Left forelimb (tissue), 1 donor: ENCODE results near the gene ANKMY2.
"Not testable (repeated sequence)": the region's sequence is repeated elsewhere in the genome, so short reads cannot be mapped to it uniquely, and the experiment has no call there.

Source experiments
- DNase-seq: peaks from one replicate; pipeline ENCODE4 v3.0.0-alpha.2; 2018; ENCODE audit warnings: low spot score

ANKMY2 gene

DNA sequence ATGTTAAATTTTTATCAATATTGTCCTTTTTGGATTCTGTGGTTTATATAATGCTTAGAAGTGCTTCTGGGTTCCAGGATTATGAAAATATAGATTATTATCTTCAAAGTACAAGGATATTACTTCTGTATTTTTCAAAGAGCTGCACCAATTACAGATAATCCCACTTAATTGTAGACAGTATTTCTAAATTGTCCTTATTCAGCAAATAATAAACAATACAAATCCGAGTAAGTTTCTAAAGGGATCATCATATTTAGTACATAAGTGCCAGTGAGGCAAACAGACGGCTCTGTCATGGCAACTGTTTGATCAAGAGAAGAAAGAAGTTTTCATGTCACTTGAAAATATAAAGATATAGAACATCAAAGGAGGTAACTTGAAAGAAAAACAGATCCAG is 19.2 kb downstream of the ANKMY2 start:
- no peak for DNase-seq

DNA sequence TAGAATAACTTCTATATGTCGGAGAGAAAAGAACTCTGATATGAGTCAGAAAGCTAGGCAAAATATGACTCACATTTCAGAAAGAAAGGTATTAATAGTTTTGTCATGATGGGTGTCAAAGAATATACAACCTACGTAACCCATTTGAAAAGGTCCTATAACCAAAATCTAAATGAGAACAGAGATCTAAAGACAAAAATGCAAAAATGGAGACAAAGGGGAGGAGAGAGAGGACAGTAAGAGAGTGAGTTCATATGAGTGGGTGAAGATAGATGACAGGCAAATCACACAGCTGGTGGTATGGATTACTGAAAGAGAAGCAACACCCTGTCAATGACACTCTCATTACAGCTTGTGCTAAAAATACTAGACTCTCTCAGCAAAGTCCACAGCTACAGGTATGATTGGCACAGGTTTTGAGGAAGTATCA is 25.6 kb downstream of the ANKMY2 start:
- DNase-seq = no peak

DNA sequence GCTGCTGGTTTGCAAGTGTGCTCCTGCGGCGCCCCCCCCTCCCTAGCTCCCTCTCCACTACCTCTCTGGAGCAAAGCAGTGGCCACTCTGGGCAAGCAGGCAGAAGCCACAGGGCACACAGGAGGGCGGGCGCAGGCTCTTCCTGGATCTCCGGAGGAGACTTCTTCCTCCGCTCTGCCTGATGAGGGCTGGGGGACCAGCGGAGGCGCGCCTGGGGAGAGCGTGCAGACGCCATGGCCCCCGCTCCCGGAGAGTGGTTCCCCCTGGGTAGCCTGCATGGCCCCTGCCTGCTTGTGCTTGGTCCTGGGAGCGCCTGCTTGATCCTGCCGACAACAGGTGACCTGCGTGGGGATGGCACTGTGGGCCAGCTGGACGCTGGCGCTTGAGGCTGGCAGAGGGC is 29.0 kb downstream of the ANKMY2 start:
- no peak for DNase-seq

DNA sequence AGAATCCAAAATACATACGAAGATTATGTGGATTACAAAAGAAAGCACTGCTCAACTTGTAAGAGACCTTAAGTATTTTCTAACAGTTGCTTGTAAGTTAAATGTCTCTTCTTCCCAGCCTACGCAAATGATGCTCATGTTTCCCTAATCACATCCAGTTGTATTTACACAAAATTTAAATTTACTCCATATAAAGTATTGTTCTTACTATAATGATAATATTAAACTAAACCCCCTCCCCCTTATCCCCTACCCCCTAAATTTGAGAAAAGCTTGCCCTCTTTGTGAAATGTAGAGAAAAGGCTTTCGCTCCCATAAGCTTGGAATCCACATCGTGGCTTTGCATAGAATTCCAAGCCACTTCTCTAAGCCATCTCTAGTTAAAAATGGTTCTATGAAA is 29.4 kb downstream of the ANKMY2 start:
- DNase-seq = no peak

DNA sequence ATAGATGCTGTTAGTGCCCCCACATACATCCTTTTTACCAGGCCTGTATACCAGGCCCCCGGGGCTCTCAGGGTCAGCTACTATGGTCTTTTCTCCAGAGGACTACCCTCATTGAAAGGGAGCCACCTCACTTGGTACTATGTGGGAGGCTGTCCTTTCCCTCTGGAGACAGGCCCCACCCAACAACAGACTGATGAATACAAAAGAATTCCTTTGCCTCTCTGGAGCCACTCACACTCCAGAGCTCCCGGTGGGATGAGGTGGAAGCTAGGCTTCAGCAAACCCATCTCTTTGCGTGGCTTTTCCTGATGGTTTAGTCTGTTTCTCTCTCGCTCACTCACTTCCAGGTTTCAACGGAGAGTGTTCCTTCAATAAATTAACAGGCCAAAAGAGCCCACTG is 30.3 kb downstream of the ANKMY2 start:
- no peak for DNase-seq

DNA sequence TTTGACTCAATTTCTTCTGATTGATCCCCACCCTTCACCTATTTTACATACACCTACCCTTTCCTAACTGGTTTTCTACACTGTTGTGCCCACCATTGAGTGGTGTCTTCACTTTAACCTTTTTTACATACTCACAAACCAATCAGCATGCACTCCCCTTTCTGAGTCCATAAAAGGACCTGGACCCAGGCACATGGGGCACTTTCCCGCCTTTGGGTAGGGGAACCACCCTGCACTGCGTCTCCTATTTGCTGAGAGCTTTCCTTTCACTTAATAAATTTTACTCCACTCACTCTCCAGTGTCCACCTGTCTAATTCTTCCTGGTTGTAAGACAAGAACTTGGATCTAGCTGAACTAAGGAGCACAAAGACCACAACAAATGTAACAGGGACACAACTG is 33.8 kb downstream of the ANKMY2 start:
- no peak for DNase-seq

DNA sequence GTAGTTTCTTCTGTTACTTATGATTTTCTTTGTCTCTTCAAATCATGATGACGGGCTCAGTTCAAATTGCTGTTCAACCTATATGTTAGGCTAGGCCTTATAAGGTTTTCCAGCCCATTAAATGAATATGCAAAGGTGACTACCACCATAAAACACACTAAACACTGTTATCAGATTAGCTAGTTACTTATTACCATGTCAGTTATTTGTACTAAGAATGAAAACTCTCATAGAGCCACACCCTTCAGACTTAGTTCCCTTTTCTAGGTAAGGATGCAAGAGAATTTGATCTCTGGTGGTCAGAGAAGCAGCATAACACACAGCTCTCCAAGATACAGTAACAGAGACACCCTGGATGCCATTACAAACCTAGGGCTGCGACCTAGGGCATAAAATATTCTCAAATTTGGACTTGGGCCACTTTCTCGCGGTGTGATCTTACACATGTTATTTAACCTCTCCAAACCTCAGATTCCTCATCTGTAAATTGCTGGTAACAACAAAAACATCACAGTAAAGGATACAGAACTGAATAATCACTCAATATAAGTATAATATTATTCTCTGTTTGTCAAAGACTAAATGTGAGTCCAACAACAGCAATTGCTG is 35.6 kb downstream of the ANKMY2 start:
- no peak for DNase-seq

DNA sequence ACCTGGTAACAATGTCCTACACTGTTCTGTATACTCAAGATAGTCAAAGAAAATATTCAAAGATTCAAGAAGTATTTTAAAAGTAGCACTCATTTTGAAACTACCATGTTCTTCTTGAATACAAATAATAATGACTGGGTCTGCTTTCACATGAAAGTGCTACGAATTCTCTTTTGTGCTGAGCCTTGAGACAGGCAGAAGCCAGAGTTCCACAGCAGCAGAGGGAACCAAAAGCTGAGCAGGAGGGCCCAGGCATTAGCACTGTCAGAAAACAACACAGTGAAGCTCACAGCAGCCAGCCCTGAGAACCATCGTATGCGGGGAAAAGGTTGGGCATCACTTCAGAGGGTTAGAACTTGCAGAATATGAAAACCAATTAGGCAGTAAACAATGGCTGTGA is 38.9 kb downstream of the ANKMY2 start:
- no peak for DNase-seq

DNA sequence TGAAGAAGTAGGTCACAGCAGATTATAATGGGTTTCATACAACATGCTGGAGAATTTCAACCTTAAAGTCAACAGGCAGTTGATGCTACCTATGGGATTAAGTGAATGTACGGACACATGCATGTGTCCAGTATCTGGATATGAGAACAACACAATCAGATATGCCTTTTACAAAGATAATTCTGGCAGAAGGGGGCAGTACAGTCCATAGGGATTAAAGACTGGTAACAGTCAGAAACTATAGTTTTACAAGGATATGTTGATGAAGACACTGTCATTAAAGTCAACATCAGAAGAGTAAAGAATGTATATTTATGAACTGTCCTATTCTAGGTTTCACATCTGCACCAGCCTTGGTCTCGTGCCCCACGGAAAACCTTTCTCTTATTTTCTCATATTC is 41.5 kb downstream of the ANKMY2 start:
- no peak for DNase-seq

DNA sequence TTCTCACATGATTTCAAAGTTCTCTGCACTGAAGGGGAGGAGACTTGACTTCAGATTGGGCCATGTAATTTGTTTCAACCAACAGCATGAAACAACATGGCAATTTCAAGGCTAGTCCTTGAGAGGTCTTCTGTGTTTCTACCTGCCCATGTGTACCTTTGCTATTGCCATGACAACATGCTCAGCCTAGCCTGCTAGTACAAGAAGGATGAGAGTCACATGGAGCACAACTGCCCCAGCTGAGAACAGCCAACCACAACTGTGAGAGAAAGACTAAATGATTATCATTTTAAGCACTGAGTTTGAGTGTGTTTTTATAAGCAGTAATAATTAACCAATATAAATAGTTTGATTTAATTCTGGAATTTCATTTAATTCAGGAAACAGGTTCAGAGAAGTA is 41.9 kb downstream of the ANKMY2 start:
- no peak for DNase-seq

DNA sequence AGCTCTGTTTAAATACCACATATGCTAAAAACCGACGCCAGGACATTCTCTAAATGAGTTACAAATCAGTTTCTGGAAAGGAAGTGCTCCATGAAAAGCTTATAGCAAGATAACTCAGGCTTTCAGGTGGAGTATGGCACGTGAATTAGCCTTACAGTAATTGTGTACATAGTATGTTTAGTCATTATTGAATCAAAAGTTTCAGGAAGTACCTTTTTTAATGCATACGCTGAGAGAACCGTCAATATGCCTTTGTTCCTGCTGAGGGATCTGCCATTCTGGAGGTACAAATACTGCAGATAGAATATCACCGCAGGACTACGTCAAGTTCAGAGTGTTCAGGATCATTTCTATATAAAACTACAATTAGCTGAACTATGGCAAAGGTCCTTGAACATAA is 45.7 kb downstream of the ANKMY2 start:
- DNase-seq = no peak

DNA sequence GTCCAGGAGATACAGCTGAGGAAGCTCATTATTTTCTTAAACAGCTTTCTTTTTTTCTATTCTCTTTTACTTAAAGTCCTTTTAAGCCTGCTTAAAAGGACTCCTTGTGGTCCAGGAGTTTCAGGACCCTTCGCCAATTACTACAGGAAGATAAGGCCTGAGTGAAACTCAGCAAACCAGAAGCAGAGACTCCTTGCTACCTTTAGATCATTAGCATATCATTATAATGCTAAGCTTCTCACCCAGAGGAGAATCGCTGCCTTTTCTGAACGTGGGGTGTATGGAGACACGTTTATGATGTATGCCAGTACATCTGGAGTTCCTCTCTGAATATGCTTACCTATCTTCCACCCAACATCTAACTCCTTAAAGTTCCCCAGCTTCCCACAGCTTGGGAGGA is 47.5 kb downstream of the ANKMY2 start:
- no peak for DNase-seq

DNA sequence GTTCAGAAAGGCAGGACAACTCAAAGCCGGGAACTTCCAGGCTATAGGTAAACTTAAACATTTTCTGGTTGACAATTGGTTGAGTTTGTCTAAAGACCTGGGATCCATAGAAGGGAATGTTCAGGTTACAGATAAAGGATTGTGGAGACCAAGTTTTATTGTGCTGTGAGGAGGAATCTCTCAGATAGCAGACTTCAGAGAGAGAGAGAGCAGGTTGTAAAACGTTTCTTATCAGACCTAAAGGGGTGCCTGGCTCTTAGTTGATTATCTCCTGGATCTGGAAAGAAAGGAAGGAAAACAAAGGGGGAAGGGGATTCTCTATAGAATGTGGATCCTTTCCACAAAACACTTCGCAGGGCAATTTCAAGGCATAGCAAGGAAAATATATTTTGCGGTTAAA is 50.0 kb downstream of the ANKMY2 start:
- not testable (repeated sequence) for DNase-seq

DNA sequence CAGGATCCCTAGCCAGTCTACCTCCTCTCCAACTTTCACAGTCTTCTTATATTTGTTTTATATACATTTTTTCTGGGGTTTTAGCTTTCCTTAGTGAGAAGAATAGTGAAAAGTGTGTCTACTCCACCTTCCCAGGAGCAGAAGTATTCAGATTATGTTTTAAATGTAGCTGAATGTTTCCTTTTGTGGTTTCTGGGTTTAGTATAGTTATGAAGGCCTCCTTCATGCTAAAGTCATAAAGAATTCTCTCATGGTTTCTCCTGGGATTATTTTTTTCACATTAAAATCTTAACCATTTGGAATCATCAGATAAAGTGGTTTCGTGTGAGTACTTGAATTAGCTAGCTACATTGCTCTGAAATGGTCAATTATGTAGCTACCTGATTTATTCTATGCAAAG is 50.9 kb downstream of the ANKMY2 start:
- no peak for DNase-seq

DNA sequence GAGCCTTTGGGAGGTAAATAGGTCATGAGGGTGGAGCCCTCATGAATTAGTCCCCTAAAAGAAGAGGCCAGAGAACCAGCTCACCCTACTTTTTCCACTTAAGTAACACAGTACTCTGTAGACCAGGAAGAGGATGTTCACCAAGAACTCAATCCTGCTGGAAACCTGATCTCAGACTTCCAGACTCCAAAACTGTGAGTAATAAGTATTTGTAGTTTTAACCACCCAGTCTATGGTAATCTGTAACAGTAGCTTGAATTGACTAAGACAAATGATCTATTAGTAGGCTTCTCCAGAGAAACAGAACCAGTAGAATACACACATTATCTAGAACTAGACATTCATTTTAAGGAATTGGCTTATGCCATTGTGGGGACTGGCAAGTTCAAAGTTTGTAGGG is 51.5 kb downstream of the ANKMY2 start:
- DNase-seq = no peak

DNA sequence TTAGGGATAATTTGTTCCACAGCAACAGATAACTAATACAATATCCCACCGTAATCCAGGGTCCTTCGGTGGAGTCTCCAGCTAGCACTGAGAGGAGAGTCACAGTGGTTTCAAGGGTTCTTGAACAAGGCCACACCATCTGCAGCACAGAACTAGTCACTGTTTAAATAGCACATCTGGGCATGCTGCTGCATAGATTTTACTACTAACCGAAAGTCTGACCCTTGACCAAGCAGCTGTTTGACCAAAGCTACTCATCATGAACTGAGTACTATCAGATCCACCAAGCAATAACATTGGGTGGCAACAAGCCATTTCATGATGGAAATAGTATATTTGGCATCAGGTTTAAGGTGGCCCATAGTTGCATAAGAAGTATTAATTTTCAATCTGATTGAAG is 53.2 kb downstream of the ANKMY2 start:
- DNase-seq = no peak

DNA sequence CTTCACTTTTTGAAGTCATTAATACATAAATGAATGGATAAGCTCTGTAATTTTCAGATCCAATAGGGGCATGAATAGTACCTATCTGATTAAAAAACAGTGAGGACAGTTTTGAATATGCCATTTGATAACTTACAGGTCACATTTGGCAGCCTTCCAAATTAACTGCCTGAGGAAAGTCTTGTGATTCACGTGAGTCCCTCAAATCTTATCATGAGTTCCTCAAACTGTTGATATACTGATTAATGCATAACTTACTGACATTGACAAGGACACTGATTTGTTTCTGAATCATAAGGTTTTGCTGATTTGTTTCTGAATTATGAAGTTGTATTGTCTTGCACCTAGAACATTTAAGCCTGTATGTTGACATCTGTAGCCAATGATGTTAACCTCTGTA is 55.1 kb downstream of the ANKMY2 start:
- DNase-seq = no peak

DNA sequence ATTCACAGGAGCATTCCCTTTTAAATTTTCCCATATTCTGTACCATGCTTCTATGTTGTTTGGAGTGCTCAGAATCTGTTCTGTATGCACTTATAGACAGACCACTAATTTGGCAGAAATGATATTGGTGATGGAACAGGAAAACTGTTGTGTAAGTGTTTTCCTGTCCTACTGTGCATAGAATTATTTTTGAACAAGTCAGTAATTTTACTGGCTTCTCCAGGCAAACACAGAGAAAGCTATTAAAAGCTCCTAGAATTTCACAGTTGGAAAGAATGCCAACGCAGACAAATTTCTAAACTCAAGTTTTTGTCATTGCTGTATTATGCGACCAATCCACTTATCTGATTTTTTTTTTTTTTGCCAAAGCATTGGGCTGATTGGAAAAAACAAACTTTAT is 55.7 kb downstream of the ANKMY2 start:
- no peak for DNase-seq

DNA sequence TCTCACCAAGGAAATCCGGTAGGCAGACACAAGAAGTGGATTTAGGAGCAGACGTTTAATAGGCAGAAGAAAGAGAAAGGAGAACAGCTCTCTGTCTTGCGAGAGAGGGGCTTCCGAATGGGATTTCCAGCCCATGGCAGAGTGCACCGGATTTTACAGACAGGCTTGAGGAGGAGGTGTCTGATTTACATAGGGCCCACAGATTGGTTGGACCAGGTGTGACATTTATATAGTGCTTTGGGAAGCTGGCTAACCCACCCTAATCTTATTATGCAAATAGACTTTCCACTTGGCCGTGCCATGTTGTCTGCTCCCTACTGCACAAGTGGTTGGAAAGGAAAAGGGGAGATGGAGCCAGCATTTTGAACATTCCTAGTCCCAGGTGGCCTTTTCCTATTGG is 57.8 kb downstream of the ANKMY2 start:
- no peak for DNase-seq

DNA sequence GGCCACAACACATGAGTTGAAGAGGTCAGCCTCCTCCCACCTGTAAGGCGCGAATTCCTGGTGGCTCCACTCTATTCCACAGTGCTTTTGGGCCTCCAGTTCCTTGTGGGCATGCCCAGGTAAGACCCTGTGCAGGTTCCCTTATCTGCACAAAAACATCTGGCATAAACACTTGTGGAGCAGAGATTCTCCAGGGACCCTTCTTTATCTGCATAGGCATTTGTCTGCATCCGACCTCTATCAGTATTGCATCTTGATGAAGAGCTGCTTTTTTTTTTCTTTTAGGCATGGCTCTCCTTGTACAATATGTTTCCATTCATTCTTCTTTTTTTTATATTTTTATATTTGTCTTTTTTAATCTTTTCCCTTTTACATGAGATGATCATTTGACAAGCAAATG is 58.4 kb downstream of the ANKMY2 start:
- no peak for DNase-seq

DNA sequence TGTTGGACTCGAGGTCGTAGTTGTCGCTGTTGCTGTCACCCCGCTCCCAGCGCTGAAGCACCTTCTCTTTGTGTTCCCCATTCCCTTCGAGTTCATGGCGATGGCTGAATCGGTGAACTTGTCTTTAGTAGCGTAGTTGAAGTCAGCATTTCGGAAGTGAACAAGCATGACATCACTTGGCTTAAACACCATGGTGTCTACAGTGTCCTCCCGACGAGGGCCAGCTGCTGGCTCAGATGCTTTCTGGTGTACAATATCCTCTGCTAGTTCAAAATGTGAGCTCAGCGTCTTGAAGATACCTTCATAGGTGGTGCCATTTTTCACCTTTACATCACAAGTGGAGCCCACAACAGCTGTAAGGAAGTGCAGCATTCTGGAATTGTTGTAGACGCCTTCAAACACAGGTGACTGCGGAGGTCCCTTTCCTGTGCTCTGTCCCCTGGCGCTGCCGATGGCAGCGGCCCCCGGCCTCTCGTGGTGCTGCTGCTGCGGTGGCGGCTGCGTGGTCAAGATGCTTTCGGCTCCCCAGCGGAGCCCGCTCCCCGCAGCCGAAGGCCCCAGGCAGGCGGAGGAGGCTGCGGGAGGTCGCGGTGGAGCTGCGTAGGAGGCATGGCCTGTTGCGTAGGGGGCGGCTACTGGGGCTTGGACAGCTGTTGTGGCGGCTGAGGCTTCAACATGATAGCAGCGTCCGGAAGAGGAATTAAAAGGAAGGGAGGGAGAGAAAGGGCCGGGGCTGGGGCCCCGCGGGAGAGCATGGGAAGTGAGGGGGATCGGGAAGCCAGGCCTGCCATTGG is 59.3 kb downstream of the ANKMY2 start:
- no peak for DNase-seq

DNA sequence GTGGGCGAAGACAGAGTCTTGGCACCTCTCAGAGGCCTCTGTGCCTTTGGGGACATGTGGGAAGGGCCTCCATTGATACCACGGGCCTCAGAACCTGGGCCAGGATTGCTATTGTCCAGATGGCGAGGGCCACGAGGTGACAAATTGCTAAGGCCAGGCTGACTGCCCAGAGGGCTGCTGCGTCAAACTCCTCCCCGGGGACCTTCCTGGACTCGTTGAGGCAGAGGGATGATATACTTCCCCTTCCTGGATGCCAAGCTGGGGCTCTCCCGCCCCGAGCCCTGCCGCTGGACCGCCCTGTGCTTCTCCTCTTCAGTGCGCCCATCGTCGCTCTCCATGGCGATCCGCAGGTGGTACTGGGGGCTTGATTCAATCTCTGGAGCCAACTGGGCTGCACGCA is 60.0 kb downstream of the ANKMY2 start:
- DNase-seq = no peak

DNA sequence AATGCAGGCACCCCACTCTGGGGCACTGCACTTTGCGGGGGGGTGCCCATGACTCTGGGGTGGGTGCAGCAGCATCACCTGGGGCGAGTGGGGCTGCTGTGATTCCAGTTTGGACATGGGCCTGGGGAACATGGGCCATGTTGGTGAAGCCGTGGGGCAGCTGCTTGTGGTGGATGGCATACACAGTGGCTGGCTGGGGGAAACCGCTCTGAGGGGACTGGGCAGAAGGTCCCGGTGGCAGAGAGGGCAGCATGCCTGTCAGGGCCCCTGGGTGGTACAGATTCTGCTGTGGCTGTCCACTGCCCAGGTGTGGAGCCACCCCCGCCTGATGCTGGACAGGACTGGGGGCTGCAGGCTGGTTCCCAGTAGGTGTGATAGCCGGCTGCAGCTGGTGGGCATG is 61.7 kb downstream of the ANKMY2 start:
- no peak for DNase-seq

DNA sequence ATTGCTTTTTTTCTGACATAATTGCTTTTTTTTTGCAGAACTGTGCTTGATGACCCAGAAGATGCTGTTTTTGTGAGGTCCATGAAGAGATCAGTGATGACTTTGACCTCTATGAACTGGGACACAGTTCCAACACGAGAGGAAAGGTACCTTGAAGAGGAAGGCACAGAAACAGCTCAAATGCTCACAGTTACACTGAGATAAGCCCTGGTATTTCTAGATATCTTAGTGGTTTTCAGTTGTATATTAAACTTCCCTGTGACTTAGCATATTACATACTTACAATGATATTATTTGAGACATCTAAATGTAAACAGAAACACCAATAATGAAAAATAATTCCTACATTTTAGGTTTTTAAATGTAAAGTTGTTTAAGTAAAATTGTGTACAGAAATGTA is 64.3 kb downstream of the ANKMY2 start:
- no peak for DNase-seq
